IPS DF 4.7 (cell line): ENCODE results near the gene TEF.

Experiments
- DNase-seq: peaks from one replicate; pipeline ENCODE4 v3.0.0-alpha.2; 2013; ENCODE audit warnings: low spot score; ENCODE audit errors: extremely low read depth

TEF gene

DNA sequence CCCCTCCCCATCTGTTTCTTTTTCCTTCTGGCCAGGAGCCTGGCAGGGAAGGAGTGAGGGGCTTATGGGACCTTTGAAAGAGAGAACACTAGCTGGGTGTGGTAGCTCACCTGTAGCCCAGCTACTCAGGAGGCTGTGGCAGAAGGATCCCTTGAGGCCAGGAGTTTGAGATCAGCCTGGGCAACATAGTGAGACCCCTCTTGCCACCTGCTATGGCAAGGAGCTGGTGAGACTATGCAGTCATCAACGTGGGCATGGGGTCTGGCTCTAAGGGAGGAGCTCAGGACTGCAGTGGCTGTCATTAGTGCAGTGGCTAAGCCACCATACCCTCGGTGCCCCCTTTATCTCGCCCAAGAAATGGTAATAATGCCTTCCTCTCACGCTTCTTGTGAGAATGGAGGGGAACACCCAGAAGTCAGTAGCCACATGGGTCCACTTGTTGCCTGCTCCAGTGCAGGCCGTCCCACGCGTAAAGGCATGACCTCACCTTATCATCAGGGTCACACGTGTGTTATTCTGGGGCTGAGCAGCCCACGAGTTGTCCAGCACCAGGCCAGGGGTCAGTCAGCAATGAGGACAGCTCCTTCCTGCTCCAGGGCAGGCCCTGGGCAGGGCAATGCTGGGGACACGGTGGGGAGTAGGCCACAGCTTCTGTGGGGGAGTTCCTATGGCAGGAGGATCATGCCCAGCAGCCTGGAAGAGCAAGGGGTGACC is 27.7 kb upstream of the TEF start:
- DNase-seq, result no peak

DNA sequence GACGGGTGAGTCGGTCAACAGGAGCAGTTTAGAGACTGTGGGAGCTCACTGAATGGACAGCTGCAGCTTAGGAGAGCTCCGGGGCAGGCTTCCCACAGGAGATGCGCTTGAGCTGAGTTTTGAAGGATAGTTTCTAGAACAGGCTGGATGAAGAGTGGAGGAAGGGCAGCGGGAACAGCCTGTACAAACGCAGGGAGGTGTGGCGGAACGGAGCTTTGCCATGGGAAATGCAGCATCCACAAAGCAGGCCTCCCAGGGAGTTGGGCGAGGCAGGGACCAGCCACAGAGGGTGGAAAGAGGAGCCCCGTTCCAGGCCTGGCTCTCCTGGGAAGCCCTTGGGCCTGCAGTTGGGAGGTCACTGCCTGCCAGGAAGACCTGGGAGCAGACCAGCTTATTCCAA is 26.8 kb upstream of the TEF start:
- DNase-seq, result no peak

DNA sequence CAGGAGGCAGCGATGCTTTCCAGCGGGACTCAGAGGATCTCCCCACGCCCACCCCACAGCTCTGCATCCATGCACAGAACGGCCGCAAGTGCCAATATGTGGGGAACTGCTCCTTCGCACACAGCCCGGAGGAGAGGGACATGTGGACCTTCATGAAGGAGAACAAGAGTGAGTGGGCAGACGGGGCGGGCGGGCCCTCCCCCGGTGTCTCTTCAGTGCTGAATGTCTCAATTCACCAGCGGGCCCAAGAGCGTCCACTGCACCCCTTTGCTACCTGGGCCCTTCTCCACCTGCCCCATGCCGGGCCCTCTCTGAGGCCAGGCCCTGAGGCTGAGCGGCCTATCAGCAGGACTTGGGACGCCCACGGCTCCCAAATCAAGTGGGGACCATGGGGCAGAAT is 25.8 kb upstream of the TEF start:
- DNase-seq, result no peak

DNA sequence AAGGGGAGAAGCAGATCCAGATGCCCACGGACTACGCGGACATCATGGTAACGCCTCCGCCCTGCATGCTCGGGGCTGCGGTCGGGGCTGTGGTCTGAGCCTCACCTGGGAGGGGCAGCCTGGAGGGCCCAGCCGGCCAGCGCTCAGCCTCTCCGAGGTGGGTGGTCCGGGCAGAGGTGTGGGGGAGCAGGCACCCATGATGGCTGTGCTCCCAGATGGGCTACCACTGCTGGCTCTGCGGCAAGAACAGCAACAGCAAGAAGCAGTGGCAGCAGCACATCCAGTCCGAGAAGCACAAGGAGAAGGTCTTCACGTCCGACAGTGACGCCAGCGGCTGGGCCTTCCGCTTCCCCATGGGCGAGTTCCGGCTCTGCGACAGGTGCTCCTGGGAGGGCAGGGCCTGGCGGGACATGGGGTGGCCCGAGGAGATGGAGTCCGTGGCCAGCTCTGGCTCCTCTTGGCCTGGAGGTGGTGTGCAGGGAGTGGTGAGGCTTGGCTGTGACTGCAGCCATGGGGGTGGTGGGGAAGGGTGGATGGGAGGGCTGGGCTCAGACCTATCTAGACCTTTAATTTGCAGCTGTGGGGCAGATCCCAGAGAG is 25.2 kb upstream of the TEF start:
- no peak for DNase-seq

DNA sequence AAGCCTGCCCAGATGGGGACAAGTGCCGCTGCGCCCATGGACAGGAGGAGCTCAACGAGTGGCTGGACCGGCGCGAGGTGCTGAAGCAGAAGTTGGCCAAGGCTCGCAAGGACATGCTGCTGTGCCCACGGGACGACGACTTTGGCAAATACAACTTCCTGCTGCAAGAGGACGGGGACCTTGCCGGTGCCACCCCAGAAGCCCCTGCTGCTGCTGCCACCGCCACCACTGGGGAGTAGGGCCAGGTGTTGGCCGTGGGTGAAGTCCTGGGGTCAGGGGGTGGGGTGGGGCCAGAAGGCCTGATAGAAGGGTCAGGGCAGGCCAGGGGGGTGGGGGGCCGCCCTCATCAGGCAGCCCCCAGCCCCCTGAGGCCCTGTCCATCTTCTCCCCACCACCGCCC is 24.6 kb upstream of the TEF start:
- DNase-seq, result no peak

DNA sequence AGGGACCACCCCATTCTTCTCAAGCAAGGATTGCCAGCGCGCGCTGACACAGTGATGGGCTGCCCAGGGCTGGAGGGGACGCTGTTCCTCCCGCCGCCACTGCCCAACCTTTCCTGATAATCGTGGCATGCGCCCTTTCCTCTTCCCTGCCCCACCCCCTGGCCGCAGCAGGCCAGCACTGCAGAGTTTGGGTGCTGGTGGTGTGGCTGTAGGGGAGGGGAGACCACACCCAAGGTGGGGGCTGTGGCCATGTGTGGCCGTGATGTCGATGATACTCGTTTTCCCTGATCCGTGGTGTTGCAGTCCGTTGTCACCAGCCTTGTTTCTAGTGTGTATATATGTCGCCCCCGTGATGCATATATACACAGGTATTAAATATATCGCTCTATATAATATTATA is 22.8 kb upstream of the TEF start:
- DNase-seq, result no peak

DNA sequence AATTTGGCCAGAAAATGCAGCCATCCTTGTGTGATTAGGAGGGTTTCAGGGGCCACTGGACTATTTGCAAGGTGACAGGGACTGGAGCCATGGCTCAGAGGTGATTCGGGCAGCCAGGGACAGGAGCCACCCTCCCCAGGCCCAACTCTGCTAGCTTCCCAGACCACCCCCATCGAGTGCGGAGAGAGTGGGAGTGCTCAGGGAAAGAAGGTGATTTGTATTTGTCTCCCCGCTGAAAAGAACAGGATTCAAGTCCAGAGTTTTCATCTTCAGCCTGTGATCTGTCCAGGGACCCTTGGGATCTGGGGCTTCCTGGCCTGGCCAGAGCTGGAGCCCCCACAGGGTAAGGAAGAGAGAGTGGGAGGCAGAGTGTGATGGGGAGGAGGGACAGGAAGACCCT is 22.4 kb upstream of the TEF start:
- DNase-seq, result no peak

DNA sequence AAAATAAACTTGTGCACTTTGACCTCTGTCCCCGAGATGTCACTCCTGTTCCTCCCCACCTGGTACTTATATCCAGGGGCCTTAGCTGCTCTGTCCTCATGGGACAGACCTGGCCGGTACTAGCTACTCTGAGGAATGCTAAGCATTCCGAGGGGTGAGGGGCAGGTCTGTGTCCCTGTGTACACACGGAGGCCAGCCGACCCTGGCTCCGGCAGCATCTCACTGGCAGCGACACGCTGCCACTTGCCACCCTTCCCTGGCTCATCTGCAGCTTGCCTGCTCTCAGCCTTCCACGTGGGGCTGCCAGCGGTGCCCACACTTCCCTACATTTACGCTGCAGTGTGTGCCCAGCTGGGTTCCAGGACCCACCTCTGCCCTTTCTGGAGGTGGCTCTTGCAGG is 21.6 kb upstream of the TEF start:
- DNase-seq, result peak; percentile 25

DNA sequence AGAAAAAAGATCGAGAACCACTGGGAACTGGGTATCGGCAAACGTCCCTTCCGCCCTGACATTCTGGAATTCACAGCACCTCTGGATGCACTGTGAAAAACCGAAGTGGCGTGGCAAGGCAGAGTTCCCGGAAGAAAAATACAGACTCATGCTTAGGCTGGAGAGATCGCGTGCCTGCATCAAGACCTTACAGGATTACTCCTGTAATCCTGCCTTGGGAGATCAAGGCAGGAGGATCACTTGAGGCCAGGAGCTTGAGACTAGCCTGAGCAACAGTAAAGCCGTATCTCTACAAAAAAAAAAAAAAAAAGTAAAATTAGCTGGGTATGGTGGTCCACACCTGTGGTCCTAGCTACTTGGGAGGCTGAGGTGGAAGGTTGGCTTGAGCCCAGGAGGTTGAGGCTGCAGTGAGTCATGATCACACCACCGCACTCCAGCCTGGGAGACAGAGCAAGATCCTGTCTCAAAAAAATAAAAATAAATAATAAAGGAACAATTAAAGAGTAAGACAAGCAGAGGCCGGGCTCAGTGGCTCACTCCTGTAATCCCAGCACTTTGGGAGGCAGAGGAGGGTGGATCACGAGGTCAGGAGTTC is 19.9 kb upstream of the TEF start:
- no peak for DNase-seq

DNA sequence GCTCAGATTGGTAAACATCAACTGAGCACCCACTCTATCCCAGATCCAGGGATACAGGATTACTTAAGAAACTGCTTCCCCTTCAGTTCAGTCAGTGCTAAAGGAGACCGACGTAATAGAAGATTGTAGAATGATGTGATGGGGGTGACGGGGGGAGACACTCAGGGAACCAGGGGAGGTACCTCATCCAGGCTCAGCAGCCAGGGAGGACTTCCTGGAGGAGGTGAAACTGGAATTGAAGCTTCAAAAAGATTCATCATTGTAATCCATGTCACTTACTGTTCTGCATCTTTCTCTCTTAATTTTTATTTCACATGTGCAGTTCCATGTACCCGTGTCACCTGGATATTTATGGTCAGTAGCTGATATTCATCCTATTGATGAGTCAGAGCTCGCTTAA is 19.1 kb upstream of the TEF start:
- no peak for DNase-seq

DNA sequence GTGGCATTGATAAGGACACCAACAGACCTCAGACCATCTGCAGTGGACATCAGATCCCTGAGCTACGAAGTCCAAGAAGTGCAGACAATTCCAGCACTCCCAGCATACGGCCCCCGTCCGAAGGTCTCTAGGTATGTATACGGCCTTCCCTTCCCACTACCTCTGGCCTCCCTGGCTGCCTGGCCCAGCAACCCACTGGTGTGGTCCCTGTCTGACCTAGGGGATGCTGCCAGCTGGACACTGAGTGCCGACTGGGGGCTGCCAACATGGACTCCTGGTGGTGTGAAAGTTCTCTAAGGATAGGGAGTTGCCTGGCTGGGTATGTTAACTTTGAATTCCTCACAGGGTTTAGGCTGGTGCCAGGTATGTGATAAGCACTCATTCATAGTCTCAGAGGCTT is 17.5 kb upstream of the TEF start:
- DNase-seq, result no peak

DNA sequence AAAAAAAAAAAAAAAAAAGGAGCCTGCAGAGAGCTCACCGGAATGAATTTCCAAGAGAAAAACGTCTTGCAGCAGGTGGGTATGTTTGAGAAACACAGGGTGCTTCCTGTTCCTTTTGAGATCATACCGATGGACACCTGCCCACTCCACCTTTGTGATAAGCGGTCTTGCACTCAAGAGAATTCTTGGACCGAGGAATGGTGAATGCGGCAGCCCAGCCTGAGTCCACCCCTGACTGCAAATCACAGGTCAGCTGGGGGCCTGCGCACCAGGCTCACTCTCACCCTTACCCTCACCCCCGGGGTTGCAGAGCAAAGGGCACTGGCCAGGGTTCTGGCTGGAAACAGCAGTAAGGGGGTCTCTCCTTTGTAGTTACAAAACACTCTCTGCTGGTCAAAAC is 16.8 kb upstream of the TEF start:
- no peak for DNase-seq

DNA sequence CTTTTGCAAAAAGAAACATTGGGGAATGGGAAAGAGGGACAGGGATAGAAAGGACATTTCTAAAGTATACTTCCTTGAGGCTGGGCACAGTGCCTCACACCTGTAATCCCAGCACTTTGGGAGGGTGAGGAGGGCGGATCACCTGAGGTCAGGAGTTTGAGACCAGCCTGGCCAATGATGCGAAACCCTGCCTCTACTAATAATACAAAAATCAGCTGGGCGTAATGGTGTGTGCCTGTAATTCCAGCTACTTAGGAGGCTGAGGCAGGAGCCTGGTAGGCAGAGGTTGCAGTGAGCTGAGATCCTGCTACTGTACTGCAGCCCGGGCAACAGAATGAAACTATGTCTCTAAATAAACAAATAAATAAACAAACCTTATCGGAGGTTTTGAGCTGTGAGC is 16.3 kb upstream of the TEF start:
- DNase-seq, result no peak

DNA sequence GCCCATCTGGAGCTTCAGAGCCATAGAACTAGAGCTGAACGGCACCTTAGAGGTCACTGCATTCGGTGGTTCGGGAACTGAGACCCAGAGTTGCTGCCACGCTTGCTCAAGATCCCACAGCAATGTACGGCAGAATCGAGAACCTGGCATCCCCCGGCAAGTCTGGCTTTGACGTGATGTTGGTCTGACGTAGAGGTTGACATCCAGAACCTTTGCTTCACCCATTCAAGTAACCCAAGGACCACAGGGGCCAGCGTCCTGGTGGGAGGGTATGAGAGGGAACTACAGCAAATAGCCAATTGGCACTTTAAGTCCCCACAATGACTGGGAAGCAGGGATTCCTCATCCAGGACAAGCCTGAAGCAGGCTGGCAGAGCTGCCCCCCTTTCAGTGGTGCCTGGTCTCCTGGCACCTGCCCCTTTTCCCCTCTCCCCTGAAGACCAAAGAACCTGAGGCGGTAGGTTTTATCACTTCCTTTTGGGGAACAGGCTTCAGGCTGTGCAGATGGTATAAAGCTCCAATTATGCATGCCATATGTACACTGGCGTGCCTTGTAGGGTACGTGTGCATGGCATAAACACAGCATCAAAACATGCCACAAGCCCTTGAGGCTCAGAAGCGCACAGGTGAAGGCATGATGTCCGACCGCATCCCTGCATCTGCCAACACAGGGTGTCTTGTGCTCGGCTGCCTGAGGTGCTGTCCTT is 15.3 kb upstream of the TEF start:
- DNase-seq, result no peak

DNA sequence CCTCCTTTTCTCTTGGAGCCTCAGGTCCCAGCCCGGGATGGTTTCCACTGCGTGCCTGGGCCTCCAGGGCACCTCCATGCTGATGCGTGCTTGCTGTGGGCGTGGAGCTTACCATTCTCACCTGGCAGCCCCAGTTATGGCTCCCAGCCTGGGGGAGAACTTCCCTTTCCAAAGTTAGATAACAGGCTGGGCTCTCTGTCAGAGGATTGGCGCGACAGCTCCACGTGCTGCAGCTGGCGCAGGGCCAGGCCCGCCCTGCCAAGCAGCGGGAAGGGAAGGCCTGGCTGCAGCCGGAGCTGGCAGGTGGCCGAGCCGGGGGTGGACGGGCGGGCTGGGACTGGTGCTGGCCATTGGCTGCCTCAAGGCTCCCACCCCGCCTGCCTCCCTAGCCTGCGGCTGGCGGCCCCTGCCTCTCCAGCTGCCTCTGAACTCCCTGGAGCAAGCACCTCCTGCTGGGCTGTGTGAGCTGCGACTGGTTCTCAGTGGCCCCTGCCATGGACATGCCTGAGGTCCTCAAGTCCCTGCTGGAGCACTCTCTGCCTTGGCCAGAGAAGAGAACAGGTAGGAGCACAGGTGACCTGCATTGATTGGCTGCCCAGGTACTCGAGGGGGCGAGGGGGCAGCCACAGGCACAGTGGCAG is 14.6 kb upstream of the TEF start:
- DNase-seq, result no peak

DNA sequence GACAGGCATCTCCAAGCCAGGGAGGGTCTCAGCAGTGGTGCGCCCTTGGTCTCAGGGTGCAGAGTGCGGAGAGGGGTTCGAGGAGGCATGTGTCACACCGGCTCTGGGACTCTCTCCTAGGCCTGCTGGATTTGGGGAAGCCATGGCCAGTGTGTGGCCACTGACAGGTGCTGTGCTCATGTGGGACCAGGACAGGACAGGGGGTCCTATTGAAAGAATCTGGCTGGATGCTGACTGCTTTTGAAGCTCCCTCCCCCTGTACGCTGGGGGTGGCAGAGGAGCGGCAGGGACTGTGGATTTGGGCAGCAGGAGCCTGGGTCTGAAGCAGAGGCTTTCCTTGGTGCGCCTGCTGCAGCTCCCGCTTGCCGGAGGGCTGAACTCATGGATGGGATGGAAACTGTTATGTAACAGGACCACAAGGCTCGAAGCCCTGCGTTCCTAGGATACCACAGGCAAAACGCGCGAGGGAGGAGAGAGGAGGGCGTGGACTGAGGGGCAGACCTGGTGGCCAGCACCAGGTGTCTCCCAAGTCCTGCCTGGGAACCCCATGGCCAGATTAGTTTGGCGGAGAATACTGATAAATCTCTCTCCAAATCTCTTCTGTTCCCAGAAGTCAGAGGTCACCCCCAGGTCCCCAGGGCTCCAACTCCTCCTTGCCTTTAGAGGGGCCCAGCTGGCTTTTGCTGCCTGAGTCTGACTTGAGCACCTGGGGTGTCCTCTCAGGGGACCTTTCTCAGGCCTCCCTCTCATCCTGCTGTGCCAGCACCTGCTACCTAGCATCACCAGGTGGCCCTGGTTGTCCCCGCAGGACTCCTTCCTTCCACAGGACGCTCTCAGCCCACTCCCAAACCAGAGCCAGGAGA is 13.8 kb upstream of the TEF start:
- DNase-seq, result no peak

DNA sequence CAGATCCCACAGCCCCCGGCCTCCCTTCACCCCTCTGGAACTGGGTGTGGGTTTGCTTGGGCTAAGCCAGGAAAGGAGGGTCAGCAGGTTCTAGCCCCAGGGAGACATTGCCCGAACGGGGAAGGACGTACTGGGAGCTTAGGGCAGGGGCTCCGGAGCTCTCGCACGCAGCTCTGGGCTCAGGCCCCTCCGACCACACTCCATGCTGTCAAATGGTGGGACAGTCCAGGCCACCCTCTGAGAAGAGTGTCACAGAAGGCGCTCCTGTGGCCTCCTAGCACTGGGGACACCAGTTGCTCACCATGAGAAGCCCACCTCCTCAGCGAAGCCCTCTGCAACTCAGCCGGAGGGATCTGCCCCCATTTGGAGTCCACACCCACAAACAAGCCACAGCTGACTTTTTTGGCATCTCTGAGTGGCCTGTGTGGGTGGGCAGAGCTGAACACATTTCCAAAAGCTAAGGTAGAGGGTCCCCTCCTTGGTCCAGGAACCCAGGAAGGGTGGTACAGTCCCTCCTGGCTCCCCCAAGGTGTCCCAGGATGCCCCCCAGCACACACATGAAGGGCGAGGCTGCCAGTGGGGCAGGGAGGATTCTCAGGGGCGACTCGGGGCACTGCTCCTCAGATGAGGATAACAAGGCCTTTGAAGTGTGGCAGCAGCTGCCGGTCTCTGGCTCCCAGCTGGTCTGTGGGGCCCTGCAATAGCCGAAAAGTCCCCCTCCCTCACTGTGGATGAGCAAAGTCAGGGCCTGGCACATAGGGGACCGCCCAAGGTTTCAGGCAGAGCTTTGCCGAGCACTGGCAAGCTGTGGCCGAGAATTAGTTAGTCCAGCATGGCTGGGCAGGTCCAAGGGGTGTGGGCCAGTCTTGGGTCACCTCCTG is 13.0 kb upstream of the TEF start:
- DNase-seq, result no peak

DNA sequence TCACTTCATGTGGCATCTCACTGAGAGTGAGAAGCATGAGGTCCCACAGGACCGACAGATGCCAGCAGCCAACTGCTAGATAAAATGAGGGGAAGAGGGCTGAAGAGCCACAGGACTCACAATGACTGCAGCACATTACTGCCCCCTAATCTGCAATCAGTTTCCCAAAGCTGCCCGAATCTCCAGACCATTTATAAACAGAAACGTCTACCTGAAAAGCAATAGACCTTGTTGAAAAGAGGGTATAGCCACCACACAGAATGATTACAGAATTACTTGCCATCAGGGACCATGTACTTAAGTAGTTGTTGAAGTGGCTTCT is 12.4 kb upstream of the TEF start:
- DNase-seq, result no peak

DNA sequence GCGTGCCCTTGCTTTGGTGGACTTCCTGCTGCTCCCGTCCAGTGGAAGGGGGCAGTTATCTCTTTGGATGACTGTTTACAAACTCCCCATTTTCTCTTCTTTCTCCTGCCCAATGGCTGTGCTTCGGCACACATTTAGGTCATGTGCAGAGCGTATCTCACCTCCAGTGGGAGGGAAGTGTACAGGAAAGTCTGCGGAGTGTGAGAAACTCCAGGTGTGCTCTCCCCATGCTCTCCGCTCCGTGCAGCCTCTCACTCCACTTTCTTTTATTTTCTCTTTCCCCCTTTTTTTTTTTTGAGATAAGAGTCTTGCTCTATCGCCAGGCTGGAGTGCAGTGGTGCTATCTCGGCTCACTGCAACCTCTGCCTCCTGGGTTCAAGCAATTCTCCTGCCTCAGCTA is 11.9 kb upstream of the TEF start:
- DNase-seq, result no peak

DNA sequence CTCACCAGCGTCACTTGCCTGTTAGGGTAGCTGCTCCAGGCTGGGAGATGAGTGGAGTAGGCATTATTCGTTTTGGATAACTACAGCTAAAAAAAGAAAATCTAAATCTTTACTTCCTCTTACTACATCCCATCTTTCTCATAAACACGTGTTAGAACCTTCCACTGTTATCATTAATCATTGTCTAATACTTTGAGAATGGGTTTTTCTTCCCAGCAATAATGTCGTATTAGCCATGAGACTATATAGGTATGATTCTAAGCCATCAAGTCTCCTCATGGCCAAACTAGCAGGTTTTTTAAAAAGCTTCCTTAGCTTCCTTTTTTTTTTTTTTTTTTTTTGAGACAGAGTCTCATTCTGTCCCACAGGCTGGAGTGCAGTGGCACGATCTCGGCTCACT is 3.9 kb upstream of the TEF start:
- no peak for DNase-seq

DNA sequence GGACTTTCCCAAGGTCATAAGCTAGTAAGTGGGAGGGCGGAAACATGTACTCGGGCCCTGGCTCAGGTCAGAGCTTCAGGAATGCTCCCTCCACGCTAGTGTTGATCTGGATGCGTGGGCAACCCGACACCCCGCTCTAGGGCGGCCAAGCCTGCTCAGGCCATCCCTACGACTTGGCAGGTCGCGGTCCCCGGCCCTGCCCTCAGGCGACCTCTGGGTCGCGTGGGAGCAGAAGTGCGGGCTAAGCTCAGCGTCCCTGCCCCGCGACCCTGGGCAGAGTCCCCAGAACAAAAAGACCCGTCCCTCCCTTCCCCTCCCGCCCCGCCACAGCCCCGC is 781 bp upstream of the TEF start:
- DNase-seq, result no peak
